Upper lobe of left lung (tissue), 6 donors: Measurements from ENCODE around the gene CDADC1. TPM values are rescaled to one million over a fixed set of nuclear protein-coding genes. Genes with fewer than 3 reads are reported as not detected.
A peak's percentile ranks its signal among the peaks of the same experiment; 100 is the strongest.
"Not testable (repeated sequence)": the region's sequence is repeated elsewhere in the genome, so short reads cannot be mapped to it uniquely, and the experiment has no call there.

Experiments used
- ATAC-seq, 2 donors: fragments of 200-7000 bp; cut with Tn5 transposase; one replicate each; pipeline ENCODE4 v1.9.1; 2022; ENCODE audit warnings: mild to moderate bottlenecking in 2 of 2, moderate library complexity in 2 of 2; ENCODE audit not compliant: low FRiP score in 2 of 2
- DNase-seq, 2 donors: peaks; one replicate each; pipeline ENCODE4 v3.0.0-alpha.2; 2019 to 2020
- H3K27ac ChIP-seq, 4 donors: fragments of 200-600 bp; sonication (generic); one replicate each; pipeline ENCODE4 v1.5.1; 2016 to 2019
- H3K27me3 ChIP-seq, 4 donors: fragments of 200-600 bp; sonication (generic); one replicate each; pipeline ENCODE4 v1.5.1; 2017 to 2019
- H3K36me3 ChIP-seq, 4 donors: fragments of 200-600 bp; sonication (generic); one replicate each; pipeline ENCODE4 v1.5.1; 2016 to 2019
- H3K4me1 ChIP-seq, 4 donors: fragments of 200-600 bp; sonication (generic); one replicate each; pipeline ENCODE4 v1.5.1; 2018 to 2019
- H3K4me3 ChIP-seq, 4 donors: fragments of 200-600 bp; sonication (generic); one replicate each; pipeline ENCODE4 v1.5.1; 2017 to 2019; ENCODE audit warnings: mild to moderate bottlenecking in 2 of 4, moderate library complexity in 1 of 4
- H3K9me3 ChIP-seq, 4 donors: fragments of 200-600 bp; sonication (generic); one replicate each; pipeline ENCODE4 v1.5.1; 2018 to 2019
- EP300 ChIP-seq, 4 donors: sonication (generic); formaldehyde crosslinking; IDR thresholded peaks; one replicate each; pipeline ENCODE4 v1.5.1; 2017; ENCODE audit warnings: antibody characterized with exemption in 4 of 4, control low read depth in 2 of 4
- POLR2A ChIP-seq, 4 donors: fragments of 450-650 bp; IDR thresholded peaks; one replicate each; pipeline ENCODE4 v1.5.1; 2016 to 2017; ENCODE audit warnings: antibody characterized with exemption in 4 of 4, mild to moderate bottlenecking in 2 of 4
- POLR2AphosphoS5 ChIP-seq, 2 donors: sonication (generic); formaldehyde crosslinking; IDR thresholded peaks; one replicate each; pipeline ENCODE4 v1.5.1; 2017; ENCODE audit warnings: antibody characterized with exemption in 2 of 2
- WGBS, 2 donors: methylation state at CpG; one replicate each; pipeline ENCODE4 v1.1.5; 2017 to 2018; 5-methylcytosine and 5-hydroxymethylcytosine counted together
- total RNA-seq, 6 donors: library from RNA; depleted of rRNA in 4 of 6; stranded (reverse); fragments of >200 nt in 4 of 6; gene quantifications; one replicate each; pipeline versions ENCODE4 v1.1.0 to v1.2.1, GENCODE V29; 2016 to 2021
- TF ChIP-seq, protein P1 (sequence below), 6 experiments: fragments of 450-650 bp in 4 of 6; fragments of 200-600 bp in 2 of 6; sonication (generic) in 2 of 6; IDR thresholded peaks; one replicate each; pipeline ENCODE4 v1.5.1; 2016 to 2019; ENCODE audit warnings: antibody characterized with exemption in 6 of 6
- donor health status: DM: no; HTN: no; CAD: no; lungs with moderate emphysema.
- donor health status: DM: no; HTN: yes; CAD: no; lungs with severe emphysema.

The CDADC1 gene
- total RNA-seq, 6 donors from 2014 or later, result 4.2 to 16.4 (median 10.6) TPM

DNA sequence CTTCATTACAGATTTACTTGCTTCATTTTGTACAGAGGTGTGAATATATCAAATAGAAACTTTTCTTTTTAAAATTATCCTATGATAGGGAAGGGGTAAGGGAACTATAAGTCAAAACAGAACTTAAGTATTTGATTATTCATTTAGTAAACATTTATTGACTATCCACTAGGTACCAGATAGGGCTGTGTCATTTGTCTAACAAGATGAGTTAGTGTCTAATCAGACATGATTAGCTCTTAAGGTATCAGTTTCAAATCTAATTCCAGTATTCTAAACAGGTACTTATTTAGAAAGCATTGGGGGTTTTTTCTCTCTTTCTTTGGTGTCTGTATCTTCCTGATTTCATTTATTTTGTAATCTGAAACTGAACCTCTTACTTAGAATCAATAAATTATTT is 32.2 kb downstream of the CDADC1 start:
- DNase-seq, result no peak
- no peaks in the 10 kb centered on the region for H3K4me1 ChIP-seq
- no peak for ATAC-seq
- no peaks in the 10 kb centered on the region for H3K27me3 ChIP-seq
- no peaks in the 10 kb centered on the region for H3K9me3 ChIP-seq
- H3K36me3 ChIP-seq, result peaks cover 0 to 29% (median 8%) of the 10 kb centered on the region in 4 donors
- no peak overlapping the region for H3K4me3 ChIP-seq
- TF ChIP-seq EP300 (IDR thresholded peaks at IDR 0.05), result no peak
- no peak for TF ChIP-seq POLR2A (IDR thresholded peaks at IDR 0.05)
- no peak for TF ChIP-seq POLR2AphosphoS5 (IDR thresholded peaks at IDR 0.05)
- TF ChIP-seq, protein P1, sequence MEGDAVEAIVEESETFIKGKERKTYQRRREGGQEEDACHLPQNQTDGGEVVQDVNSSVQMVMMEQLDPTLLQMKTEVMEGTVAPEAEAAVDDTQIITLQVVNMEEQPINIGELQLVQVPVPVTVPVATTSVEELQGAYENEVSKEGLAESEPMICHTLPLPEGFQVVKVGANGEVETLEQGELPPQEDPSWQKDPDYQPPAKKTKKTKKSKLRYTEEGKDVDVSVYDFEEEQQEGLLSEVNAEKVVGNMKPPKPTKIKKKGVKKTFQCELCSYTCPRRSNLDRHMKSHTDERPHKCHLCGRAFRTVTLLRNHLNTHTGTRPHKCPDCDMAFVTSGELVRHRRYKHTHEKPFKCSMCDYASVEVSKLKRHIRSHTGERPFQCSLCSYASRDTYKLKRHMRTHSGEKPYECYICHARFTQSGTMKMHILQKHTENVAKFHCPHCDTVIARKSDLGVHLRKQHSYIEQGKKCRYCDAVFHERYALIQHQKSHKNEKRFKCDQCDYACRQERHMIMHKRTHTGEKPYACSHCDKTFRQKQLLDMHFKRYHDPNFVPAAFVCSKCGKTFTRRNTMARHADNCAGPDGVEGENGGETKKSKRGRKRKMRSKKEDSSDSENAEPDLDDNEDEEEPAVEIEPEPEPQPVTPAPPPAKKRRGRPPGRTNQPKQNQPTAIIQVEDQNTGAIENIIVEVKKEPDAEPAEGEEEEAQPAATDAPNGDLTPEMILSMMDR (IDR thresholded peaks at IDR 0.05), result no peak
- H3K27ac ChIP-seq, result no peak overlapping the region

- H3K4me1 ChIP-seq, result peaks cover 3 to 6% (median 4%) of the 10 kb centered on the region in 4 donors
- no peaks in the 10 kb centered on the region for H3K9me3 ChIP-seq
- peaks cover 0 to 14% (median 4%) of the 10 kb centered on the region in 4 donors for H3K36me3 ChIP-seq
- no peak for ATAC-seq
- DNase-seq, result no peak
- TF ChIP-seq POLR2A (IDR thresholded peaks at IDR 0.05), result no peak
- no peak for TF ChIP-seq POLR2AphosphoS5 (IDR thresholded peaks at IDR 0.05)
- TF ChIP-seq, protein P1 (IDR thresholded peaks at IDR 0.05), result no peak
- TF ChIP-seq EP300 (IDR thresholded peaks at IDR 0.05), result no peak
- no peak overlapping the region for H3K4me3 ChIP-seq
- H3K27me3 ChIP-seq, result no peaks in the 10 kb centered on the region
- WGBS, 2 donors, result 77 to 82% methylated on average over 1 of the region's 1 CpG
- no peak overlapping the region for H3K27ac ChIP-seq
These were observed 40.3 kb downstream of the CDADC1 start for GRCh38 chr13:49287995-49288394.

DNA sequence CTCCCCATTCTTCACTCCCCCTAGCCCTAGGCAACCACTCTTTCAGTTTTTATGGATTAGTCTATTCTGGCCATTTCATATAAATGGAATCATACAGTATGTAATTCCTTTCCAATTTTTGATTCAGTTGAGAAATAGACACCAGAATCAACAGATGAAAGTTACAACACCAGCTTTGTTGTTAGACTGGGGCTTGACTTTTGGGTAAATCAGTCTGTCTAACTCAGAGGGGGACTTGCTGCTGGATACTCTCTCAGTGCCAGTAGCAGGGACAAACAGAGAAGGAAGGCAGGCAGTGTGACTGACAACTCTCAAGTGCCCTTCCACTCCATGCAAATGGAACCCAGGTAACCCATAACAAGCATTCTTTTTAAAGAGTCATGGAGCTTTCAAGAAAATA is 40.7 kb downstream of the CDADC1 start:
- Histone ChIP-seq H3K27ac (no peak overlapping the region), H3K4me1 (peaks cover 5 to 9% (median 7%) of the 10 kb centered on the region in 4 donors), H3K4me3 (no peak overlapping the region), H3K9me3 (no peaks in the 10 kb centered on the region), H3K27me3 (no peaks in the 10 kb centered on the region), H3K36me3 (peaks cover 0 to 15% (median 5%) of the 10 kb centered on the region in 4 donors)
- DNase-seq, result no peak
- TF ChIP-seq EP300 (IDR thresholded peaks at IDR 0.05) (no peak), POLR2AphosphoS5 (IDR thresholded peaks at IDR 0.05) (no peak), POLR2A (IDR thresholded peaks at IDR 0.05) (no peak)
- TF ChIP-seq, protein P1 (IDR thresholded peaks at IDR 0.05), result no peak
- no peak for ATAC-seq

DNA sequence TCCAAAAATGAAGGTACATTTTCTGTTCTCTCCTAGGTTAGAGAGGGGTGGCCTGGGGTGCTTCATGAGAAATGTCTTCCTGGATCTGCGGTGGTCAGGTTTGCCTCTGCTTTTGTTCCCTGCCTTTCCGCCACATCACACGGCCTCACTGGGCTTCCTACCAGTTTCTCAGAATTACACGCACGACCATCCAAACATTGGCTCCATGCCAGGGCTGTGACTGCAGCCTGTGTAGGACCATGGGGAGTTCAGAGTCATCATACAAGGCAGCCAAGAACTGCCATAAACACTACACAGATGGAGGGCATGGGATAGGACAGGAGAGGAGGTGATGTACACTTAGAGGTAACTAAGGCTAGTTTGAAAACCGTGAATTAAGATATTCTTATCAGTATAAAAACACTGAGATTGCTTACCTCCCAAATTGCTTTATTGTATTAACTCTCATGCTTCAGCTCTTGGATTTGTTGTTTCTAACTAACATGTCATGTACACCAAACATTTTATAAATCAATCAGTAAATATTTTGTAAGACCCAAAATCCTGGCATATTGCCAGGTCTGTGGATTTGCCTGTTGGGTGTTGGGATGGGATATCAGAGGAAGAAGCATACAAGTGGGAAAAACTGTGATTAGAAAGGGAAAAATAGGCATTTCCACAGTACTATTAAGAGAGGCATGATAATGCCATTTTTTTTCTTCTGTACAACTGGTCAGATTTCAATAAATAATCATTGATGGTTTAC is 45.2 kb downstream of the CDADC1 start:
- Histone ChIP-seq H3K36me3 (peaks cover 0 to 8% (median 2%) of the 10 kb centered on the region in 4 donors), H3K4me3 (no peak overlapping the region), H3K9me3 (no peaks in the 10 kb centered on the region), H3K4me1 (peaks cover 5 to 9% (median 7%) of the 10 kb centered on the region in 4 donors), H3K27me3 (no peaks in the 10 kb centered on the region), H3K27ac (peak overlapping the region in 3 of 4 donors; percentile 0 to 50 (median 41))
- TF ChIP-seq POLR2AphosphoS5 (IDR thresholded peaks at IDR 0.05), result peak; percentile 47 to 63
- TF ChIP-seq EP300 (IDR thresholded peaks at IDR 0.05), result no peak
- 31 to 42% methylated on average over 6 of the region's 6 CpGs for WGBS, 2 donors
- peak in 1 of 2 donors; percentile 49 for DNase-seq
- peak in 1 of 2 donors; percentile 39 for ATAC-seq

DNA sequence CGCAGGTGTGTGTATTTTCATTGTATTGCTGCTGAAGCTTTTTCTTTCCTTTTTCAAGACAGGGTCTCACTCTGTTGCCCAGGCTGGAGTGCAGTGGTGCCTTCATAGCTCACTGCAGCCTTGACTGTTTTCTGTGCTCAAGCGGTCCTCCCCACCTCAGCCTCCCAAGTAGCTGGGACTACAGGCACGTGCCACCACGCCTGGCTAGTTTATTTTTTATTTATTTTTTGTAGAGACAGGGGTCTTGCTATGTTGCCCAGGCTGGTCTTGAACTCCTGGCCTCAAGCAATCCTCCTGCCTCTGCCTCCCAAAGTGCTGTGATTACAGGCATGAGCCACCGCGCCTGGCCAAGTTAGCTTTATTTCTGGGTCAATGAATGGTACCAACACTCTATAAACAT is 47.0 kb downstream of the CDADC1 start:
- not testable (repeated sequence) for H3K4me1 ChIP-seq, H3K36me3 ChIP-seq, DNase-seq, H3K9me3 ChIP-seq, H3K4me3 ChIP-seq, H3K27me3 ChIP-seq, ATAC-seq, H3K27ac ChIP-seq
- WGBS, 2 donors, result 94 to 96% methylated on average over 6 of the region's 6 CpGs

DNA sequence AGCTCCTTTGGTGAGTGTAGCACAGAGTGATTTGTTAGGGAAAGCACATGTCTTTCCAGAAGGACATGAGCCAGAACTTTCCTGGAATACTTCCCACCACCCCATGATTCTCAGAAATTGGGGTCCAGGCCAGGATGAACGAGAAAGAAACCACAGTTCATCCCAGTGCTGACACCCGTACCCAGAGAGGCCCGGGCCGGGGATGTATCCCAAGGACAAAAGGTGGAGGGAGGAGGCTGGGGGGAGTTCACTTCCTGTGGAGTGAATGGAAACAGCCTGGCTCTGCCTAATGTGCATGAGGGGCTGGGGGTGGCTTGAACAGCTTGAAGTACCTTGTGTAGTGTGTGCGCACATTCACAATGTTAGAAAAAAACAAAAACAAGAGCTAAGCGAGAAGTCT is 47.5 kb downstream of the CDADC1 start:
- no peak overlapping the region for H3K27ac ChIP-seq
- 69 to 74% methylated on average over 6 of the region's 6 CpGs for WGBS, 2 donors
- TF ChIP-seq POLR2AphosphoS5 (IDR thresholded peaks at IDR 0.05) (no peak), EP300 (IDR thresholded peaks at IDR 0.05) (no peak), POLR2A (IDR thresholded peaks at IDR 0.05) (no peak)
- TF ChIP-seq, protein P1 (IDR thresholded peaks at IDR 0.05), result no peak
- no peaks in the 10 kb centered on the region for H3K9me3 ChIP-seq
- H3K4me3 ChIP-seq, result no peak overlapping the region
- H3K4me1 ChIP-seq, result peaks cover 5 to 9% (median 7%) of the 10 kb centered on the region in 4 donors
- DNase-seq, result no peak
- H3K27me3 ChIP-seq, result no peaks in the 10 kb centered on the region
- H3K36me3 ChIP-seq, result peaks cover 0 to 4% (median 2%) of the 10 kb centered on the region in 4 donors
- ATAC-seq, result no peak
